Osteoblast (primary cell): ENCODE measurements around the gene NHLRC2. TPM values are rescaled to one million over a fixed set of nuclear protein-coding genes. Genes with fewer than 3 reads are reported as not detected.

Experiments used
- DNase-seq: peaks from one replicate; pipeline ENCODE4 v3.0.0; 2011; ENCODE audit warnings: low spot score, mixed read lengths; ENCODE audit not compliant: insufficient read length; ENCODE audit errors: missing footprints
- H2AFZ ChIP-seq: 2 replicates; pipeline ENCODE4 v1.6.0; 2011; ENCODE audit warnings: mild to moderate bottlenecking, low read length
- H3K27ac ChIP-seq: 2 replicates; pipeline ENCODE4 v1.5.1; 2011; ENCODE audit warnings: mild to moderate bottlenecking, low read depth, low read length, moderate library complexity
- H3K27me3 ChIP-seq: 2 replicates; pipeline ENCODE4 v1.6.0; 2012; ENCODE audit warnings: mild to moderate bottlenecking, control low read depth, inconsistent platforms, low read length, moderate library complexity; ENCODE audit not compliant: insufficient read depth
- H3K36me3 ChIP-seq: 2 replicates; pipeline ENCODE4 v1.5.1; 2011; ENCODE audit warnings: mild to moderate bottlenecking, low read length, control low read depth, moderate library complexity; ENCODE audit not compliant: insufficient read depth
- H3K4me1 ChIP-seq: 2 replicates; pipeline ENCODE4 v1.5.1; 2011; ENCODE audit warnings: mild to moderate bottlenecking, low read length, control low read depth, moderate library complexity; ENCODE audit not compliant: insufficient read depth
- H3K4me2 ChIP-seq: 2 replicates; pipeline ENCODE4 v1.6.0; 2011; ENCODE audit warnings: mild to moderate bottlenecking, low read length; ENCODE audit not compliant: insufficient read depth
- H3K4me3 ChIP-seq: fragments of 200-600 bp; sonication (generic); 3 replicates; pipeline ENCODE4 v1.5.1; 2012; ENCODE audit warnings: mild to moderate bottlenecking, low read length, inconsistent platforms; ENCODE audit not compliant: insufficient read depth
- H3K79me2 ChIP-seq: 2 replicates; pipeline ENCODE4 v1.6.0; 2012; ENCODE audit warnings: mild to moderate bottlenecking, low read length, control low read depth, inconsistent platforms; ENCODE audit not compliant: insufficient read depth
- H3K9me3 ChIP-seq: 2 replicates; pipeline ENCODE4 v1.5.1; 2011; ENCODE audit warnings: low read depth, low read length, control low read depth
- H4K20me1 ChIP-seq: 2 replicates; pipeline ENCODE4 v1.6.0; 2012; ENCODE audit warnings: mild to moderate bottlenecking, low read length, control low read depth; ENCODE audit not compliant: insufficient read depth
- CTCF ChIP-seq: IDR thresholded peaks from 2 replicates; pipeline ENCODE4 v1.5.1; 2011; ENCODE audit warnings: mild to moderate bottlenecking, low read depth, low read length, moderate library complexity; ENCODE audit errors: extremely low read depth
- small RNA-seq: library from RNA; depleted of rRNA; stranded (forward); fragments of <200 nt; gene quantifications from one replicate; pipeline ENCODE3, GENCODE V24; 2012
- total RNA-seq: library from RNA; depleted of rRNA; stranded (reverse); fragments of >200 nt; gene quantifications from 2 replicates; pipeline ENCODE4 v1.2.3, GENCODE V29; 2012

NHLRC2 gene
- total RNA-seq, 1 donor = 15.6 TPM

GRCh38 chr10:113965077-113965476 is 110.6 kb downstream of the NHLRC2 start:
- no peaks in the 10 kb centered on the region for H3K27me3 ChIP-seq
- H3K27ac ChIP-seq = no peak overlapping the region
- H4K20me1 ChIP-seq = no peaks in the 10 kb centered on the region
- no peaks in the 10 kb centered on the region for H3K9me3 ChIP-seq
- H3K4me1 ChIP-seq = no peaks in the 10 kb centered on the region
- no peak for TF ChIP-seq CTCF
- H2AFZ ChIP-seq = no peak overlapping the region
- no peak overlapping the region for H3K4me2 ChIP-seq
- H3K4me3 ChIP-seq = no peak overlapping the region
- no peak for DNase-seq
- H3K79me2 ChIP-seq = no peaks in the 10 kb centered on the region
- no peaks in the 10 kb centered on the region for H3K36me3 ChIP-seq

- Histone ChIP-seq H3K27ac (no peak overlapping the region), H3K27me3 (no peaks in the 10 kb centered on the region), H3K4me1 (no peaks in the 10 kb centered on the region), H3K9me3 (no peaks in the 10 kb centered on the region), H3K4me3 (no peak overlapping the region), H3K36me3 (no peaks in the 10 kb centered on the region), H3K4me2 (no peak overlapping the region), H3K79me2 (no peaks in the 10 kb centered on the region), H2AFZ (no peak overlapping the region), H4K20me1 (no peaks in the 10 kb centered on the region)
- no peak for TF ChIP-seq CTCF
- no peak for DNase-seq
Measured at GRCh38 chr10:113965683-113966082, 111.2 kb downstream of the NHLRC2 start.

Small RNA genes within 50 kb of the gene (small RNA-seq; reads per million reads assigned to genes)
- gene RF00560 = not detected

Other genes with a start within 250 kb of the NHLRC2 start
- gene NRAP, start 190.6 kb upstream of the NHLRC2 start, total RNA-seq = not detected in 2 replicates
- gene CASP7, start 174.7 kb upstream of the NHLRC2 start, total RNA-seq = 17.4 and 21.7 TPM in 2 replicates
- gene PLEKHS1, start 103.0 kb upstream of the NHLRC2 start, total RNA-seq = under 0.01 TPM in 1 of 2 replicates, not detected in the other
- 5.0 and 5.1 TPM in 2 replicates for gene DCLRE1A, start 579 bp upstream of the NHLRC2 start, total RNA-seq
- gene ADRB1, start 189.2 kb downstream of the NHLRC2 start, total RNA-seq = not detected in 2 replicates